PC-9 (cell line): Measurements from ENCODE around the gene GALNT16. TPM values are rescaled to one million over a fixed set of nuclear protein-coding genes. Genes with fewer than 3 reads are reported as not detected.
"Not testable (repeated sequence)": the region's sequence is repeated elsewhere in the genome, so short reads cannot be mapped to it uniquely, and the experiment has no call there.

Experiments used
- BruUV-seq: library from RNA; stranded (reverse); fragments of 400-500 nt; replicated peaks from 2 replicates; lab custom pipeline; 2021; lab: Mats Ljungman, UMichigan
- CTCF ChIA-PET: fragments of 300-600 bp; sonication (Branson Sonifier 250); formaldehyde crosslinking; loops from one replicate; lab custom pipeline; 2022; ENCODE audit warnings: antibody characterized with exemption; lab: Charles Lee
- POLR2A ChIA-PET: fragments of 300-600 bp; sonication (Branson Sonifier 250); formaldehyde crosslinking; loops from one replicate; lab custom pipeline; 2022; ENCODE audit warnings: antibody characterized with exemption; ENCODE audit not compliant: unreplicated experiment; lab: Charles Lee
- DNase-seq, 2 experiments: peaks; one replicate each; pipeline versions ENCODE4 v3.0.0 to v3.0.0-alpha.2; 2015 to 2022; ENCODE audit warnings: mixed read lengths in 1 of 2
- H2AFZ ChIP-seq: fragments of 200-600 bp; sonication (generic); 2 replicates; pipeline ENCODE4 v1.8.1; 2017; ENCODE audit warnings: antibody characterized with exemption
- H3F3A ChIP-seq: fragments of 200-600 bp; sonication (generic); 2 replicates; pipeline ENCODE4 v1.8.1; 2017; ENCODE audit warnings: antibody characterized with exemption, mild to moderate bottlenecking, low read depth; ENCODE audit not compliant: insufficient read depth
- H3K27ac ChIP-seq: fragments of 200-600 bp; sonication (generic); 2 replicates; pipeline ENCODE4 v1.6.1; 2016; ENCODE audit warnings: mixed run types
- H3K27me3 ChIP-seq: fragments of 200-600 bp; sonication (generic); 2 replicates; pipeline ENCODE4 v1.6.1; 2016; ENCODE audit warnings: low read depth, mixed run types; ENCODE audit not compliant: insufficient read depth
- H3K36me3 ChIP-seq: fragments of 200-600 bp; sonication (generic); 2 replicates; pipeline ENCODE4 v1.6.1; 2016; ENCODE audit warnings: low read depth, mixed run types
- H3K4me1 ChIP-seq: fragments of 200-600 bp; sonication (generic); replicated peaks from 2 replicates; pipeline ENCODE4 v1.6.1; 2016; ENCODE audit warnings: mixed run types; ENCODE audit not compliant: insufficient read depth
- H3K4me2 ChIP-seq: fragments of 200-600 bp; sonication (generic); 2 replicates; pipeline ENCODE4 v1.6.1; 2017; ENCODE audit warnings: mixed run types
- H3K4me3 ChIP-seq: fragments of 200-600 bp; sonication (generic); 2 replicates; pipeline ENCODE4 v1.6.1; 2016; ENCODE audit warnings: mixed run types
- H3K79me2 ChIP-seq: fragments of 200-600 bp; sonication (generic); 2 replicates; pipeline ENCODE4 v1.6.1; 2017; ENCODE audit warnings: low read depth, mixed run types
- H3K9me2 ChIP-seq: fragments of 200-600 bp; sonication (generic); 2 replicates; pipeline ENCODE4 v1.8.1; 2017; ENCODE audit warnings: mild to moderate bottlenecking; ENCODE audit not compliant: insufficient read depth
- H3K9me3 ChIP-seq: fragments of 200-600 bp; sonication (generic); 2 replicates; pipeline ENCODE4 v1.8.1; 2016; ENCODE audit warnings: low read depth; ENCODE audit not compliant: insufficient read depth
- H4K20me1 ChIP-seq: fragments of 200-600 bp; sonication (generic); 2 replicates; pipeline ENCODE4 v1.8.1; 2017; ENCODE audit not compliant: insufficient read depth
- EZH2 ChIP-seq: fragments of 200-600 bp; sonication (generic); IDR thresholded peaks from 2 replicates; pipeline ENCODE4 v1.8.0; 2017; ENCODE audit warnings: antibody characterized with exemption, low read depth
- intact Hi-C: fragments of 100-400 bp; cut with micrococcal nuclease; formaldehyde crosslinking; loops from one replicate; pipeline ENCODE4 v1.10.0; 2022; ENCODE audit not compliant: unreplicated experiment
- total RNA-seq: library from RNA; stranded (reverse); gene quantifications from 2 replicates; pipeline ENCODE4 v1.2.3, GENCODE V29; 2021
- TF ChIP-seq, protein P1 (sequence below): fragments of 200-600 bp; sonication (generic); conservative IDR thresholded peaks from 2 replicates; pipeline ENCODE4 v1.6.1; 2017; ENCODE audit warnings: mixed run types, antibody characterized with exemption, mild to moderate bottlenecking, moderate library complexity

GALNT16 gene
- total RNA-seq, 1 experiment from 2014 or later: 22.8 TPM

DNA sequence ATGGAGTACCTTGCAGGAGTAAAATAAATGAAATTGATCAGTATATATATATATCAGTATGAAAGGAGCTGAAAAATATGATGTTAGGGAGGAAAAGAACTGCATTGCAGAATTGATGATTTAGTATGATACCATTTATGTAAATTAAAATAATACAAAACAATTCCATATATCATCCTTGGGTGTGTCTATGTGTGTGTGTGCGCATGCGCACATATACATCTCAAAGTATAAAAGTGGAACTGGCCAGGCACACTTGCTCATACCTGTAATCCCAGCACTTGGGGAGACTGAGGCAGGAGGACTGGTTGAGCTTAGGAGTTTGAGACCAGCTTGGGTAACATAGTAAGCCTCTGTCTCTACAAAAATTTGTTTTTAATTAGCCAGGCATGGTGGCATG lies 15.4 kb downstream of the GALNT16 start:
- H3F3A ChIP-seq: no peaks in the 10 kb centered on the region; the same call in 1 of the 2 replicates
- intact Hi-C loops: no loop called here
- no peaks in the 10 kb centered on the region for H3K36me3 ChIP-seq
- no peak overlapping the region for H3K4me3 ChIP-seq
- no peak overlapping the region for H3K4me2 ChIP-seq
- H4K20me1 ChIP-seq: no peaks in the 10 kb centered on the region
- H3K9me2 ChIP-seq: no peaks in the 10 kb centered on the region
- peaks cover 3% of the 10 kb centered on the region; the same call in 1 of the 2 replicates for H3K9me3 ChIP-seq
- H3K79me2 ChIP-seq: no peaks in the 10 kb centered on the region
- CTCF ChIA-PET: no interaction called here
- no peaks in the 10 kb centered on the region for H3K27me3 ChIP-seq
- no TSS peak for BruUV-seq
- no peak overlapping the region for H3K27ac ChIP-seq
- no peak overlapping the region for H2AFZ ChIP-seq
- no peak for DNase-seq
- POLR2A ChIA-PET: interaction anchor here (0.7 kb wide), 1 partner anchor 1869 kb away, joined by 5 read pairs; no protein-coding TSS in a partner anchor
- TF ChIP-seq, protein P1, sequence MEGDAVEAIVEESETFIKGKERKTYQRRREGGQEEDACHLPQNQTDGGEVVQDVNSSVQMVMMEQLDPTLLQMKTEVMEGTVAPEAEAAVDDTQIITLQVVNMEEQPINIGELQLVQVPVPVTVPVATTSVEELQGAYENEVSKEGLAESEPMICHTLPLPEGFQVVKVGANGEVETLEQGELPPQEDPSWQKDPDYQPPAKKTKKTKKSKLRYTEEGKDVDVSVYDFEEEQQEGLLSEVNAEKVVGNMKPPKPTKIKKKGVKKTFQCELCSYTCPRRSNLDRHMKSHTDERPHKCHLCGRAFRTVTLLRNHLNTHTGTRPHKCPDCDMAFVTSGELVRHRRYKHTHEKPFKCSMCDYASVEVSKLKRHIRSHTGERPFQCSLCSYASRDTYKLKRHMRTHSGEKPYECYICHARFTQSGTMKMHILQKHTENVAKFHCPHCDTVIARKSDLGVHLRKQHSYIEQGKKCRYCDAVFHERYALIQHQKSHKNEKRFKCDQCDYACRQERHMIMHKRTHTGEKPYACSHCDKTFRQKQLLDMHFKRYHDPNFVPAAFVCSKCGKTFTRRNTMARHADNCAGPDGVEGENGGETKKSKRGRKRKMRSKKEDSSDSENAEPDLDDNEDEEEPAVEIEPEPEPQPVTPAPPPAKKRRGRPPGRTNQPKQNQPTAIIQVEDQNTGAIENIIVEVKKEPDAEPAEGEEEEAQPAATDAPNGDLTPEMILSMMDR: no peak
- TF ChIP-seq EZH2: no peak
- no peaks in the 10 kb centered on the region for H3K4me1 ChIP-seq

DNA sequence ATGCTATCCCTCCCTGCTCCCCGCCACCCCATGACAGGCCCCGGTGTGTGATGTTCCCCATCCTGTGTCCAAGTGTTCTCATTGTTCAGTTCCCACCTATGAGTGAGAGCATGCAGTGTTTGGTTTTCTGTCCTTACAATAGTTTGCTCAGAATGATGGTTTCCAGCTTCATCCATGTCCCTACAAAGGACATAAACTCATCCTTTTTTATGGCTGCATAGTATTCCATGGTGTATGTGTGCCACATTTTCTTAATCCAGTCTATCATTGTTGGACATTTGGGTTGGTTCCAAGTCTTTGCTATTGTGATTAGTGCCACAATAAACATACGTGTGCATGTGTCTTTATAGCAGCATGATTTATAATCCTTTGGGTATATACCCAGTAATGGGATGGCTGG lies 17.4 kb downstream of the GALNT16 start:
- H3K4me3 ChIP-seq, H3K36me3 ChIP-seq, H3K9me3 ChIP-seq, POLR2A ChIA-PET, H3K9me2 ChIP-seq, DNase-seq, H4K20me1 ChIP-seq, H3K4me2 ChIP-seq, H3F3A ChIP-seq, H2AFZ ChIP-seq, H3K4me1 ChIP-seq, BruUV-seq, H3K27ac ChIP-seq, H3K27me3 ChIP-seq, H3K79me2 ChIP-seq, intact Hi-C loops, CTCF ChIA-PET: not testable (repeated sequence)

DNA sequence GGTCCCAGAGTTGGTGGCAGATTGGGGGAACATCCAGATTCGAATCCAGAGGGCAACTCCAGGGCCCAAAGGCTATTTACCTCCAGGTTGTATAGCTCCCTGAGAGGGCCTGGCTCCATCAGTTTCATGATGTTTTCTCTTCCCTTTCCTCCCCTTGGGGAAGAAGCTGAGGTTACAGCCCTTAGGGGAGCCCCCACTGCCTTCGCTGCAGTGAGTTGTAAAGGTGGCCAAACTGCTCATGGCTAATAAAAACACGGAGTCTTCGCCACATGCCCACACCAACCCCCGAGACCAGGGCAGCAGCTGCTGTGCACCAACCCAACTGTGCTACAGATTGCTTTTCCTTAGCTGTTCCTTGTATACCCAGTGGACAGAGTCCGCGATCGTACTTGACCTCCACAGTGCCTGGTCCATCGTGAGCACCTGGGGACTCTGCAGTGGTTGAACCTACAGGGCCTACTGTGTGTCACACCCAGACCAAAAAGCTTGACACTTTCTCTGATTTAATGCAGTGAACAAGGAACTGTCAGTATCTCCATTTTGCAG lies 20.9 kb downstream of the GALNT16 start:
- Histone ChIP-seq H3K79me2 (no peaks in the 10 kb centered on the region), H3K4me3 (no peak overlapping the region), H3K4me1 (no peaks in the 10 kb centered on the region), H3K36me3 (no peaks in the 10 kb centered on the region), H3F3A (no peaks in the 10 kb centered on the region), H3K9me2 (no peaks in the 10 kb centered on the region), H3K9me3 (peaks cover under 1% of the 10 kb centered on the region; the same call in 1 of the 2 replicates), H3K4me2 (no peak overlapping the region), H4K20me1 (no peaks in the 10 kb centered on the region), H3K27me3 (0 out of 2 replicates have a peak, but pooled peaks cover 8% of the 10 kb centered on the region), H2AFZ (no peak overlapping the region), H3K27ac (no peak overlapping the region)
- intact Hi-C loops: no loop called here
- TF ChIP-seq, protein P1: no peak
- no peak for TF ChIP-seq EZH2
- DNase-seq: no peak
- CTCF ChIA-PET: no interaction called here
- BruUV-seq: no TSS peak
- POLR2A ChIA-PET: no interaction called here
